Measurements from ENCODE around the gene UBR4.

UBR4 gene

GRCh38 chr1:19112891-19113696 lies 97.0 kb downstream of the UBR4 start:
- Histone ChIP-seq H3K4me3 (no peak overlapping the region), H3K27ac (no peak overlapping the region)

GRCh38 chr1:19110257-19110927 lies 99.7 kb downstream of the UBR4 start:
- Histone ChIP-seq H3K4me3 (no peak overlapping the region), H3K27ac (no peak overlapping the region)

- Histone ChIP-seq H3K27ac (no peak overlapping the region), H3K4me3 (no peak overlapping the region)
These were observed 100.5 kb downstream of the UBR4 start for GRCh38 chr1:19109545-19109944.

GRCh38 chr1:19101244-19101643 lies 108.8 kb downstream of the UBR4 start:
- no peak overlapping the region for H3K27ac ChIP-seq
- H3K4me3 ChIP-seq: no peak overlapping the region

GRCh38 chr1:19100028-19100427 lies 110.0 kb downstream of the UBR4 start:
- H3K4me3 ChIP-seq: no peak overlapping the region
- H3K27ac ChIP-seq: peak overlapping the region in 1 of 21 experiments; percentile 25

GRCh38 chr1:19096990-19097389 lies 113.1 kb downstream of the UBR4 start:
- Histone ChIP-seq H3K27ac (no peak overlapping the region), H3K4me3 (no peak overlapping the region)

- Histone ChIP-seq H3K4me3 (no peak overlapping the region), H3K27ac (no peak overlapping the region)
These were observed 113.8 kb downstream of the UBR4 start for GRCh38 chr1:19096036-19096833.

- no peak overlapping the region for H3K27ac ChIP-seq
These were observed 118.7 kb downstream of the UBR4 start for GRCh38 chr1:19091196-19091953.

GRCh38 chr1:19089524-19089923 lies 120.5 kb downstream of the UBR4 start:
- Histone ChIP-seq H3K4me3 (no peak overlapping the region), H3K27ac (no peak overlapping the region)

More at GRCh38 chr1:19091196-19091953, 118.7 kb downstream of the UBR4 start:
- no peak overlapping the region for H3K4me3 ChIP-seq

GRCh38 chr1:19088717-19089442 lies 121.2 kb downstream of the UBR4 start:
- H3K27ac ChIP-seq: no peak overlapping the region
- H3K4me3 ChIP-seq: no peak overlapping the region

- Histone ChIP-seq H3K4me3 (no peak overlapping the region), H3K27ac (peak overlapping the region in 3 of 21 experiments; percentile 0 to 25 (median 0))
These were observed 122.1 kb downstream of the UBR4 start for GRCh38 chr1:19087737-19088594.

- Histone ChIP-seq H3K27ac (peak overlapping the region in 4 of 21 experiments; percentile 0 to 50 (median 13)), H3K4me3 (no peak overlapping the region)
These were observed 122.9 kb downstream of the UBR4 start for GRCh38 chr1:19087017-19087736.

- Histone ChIP-seq H3K27ac (peak overlapping the region in 4 of 21 experiments; percentile 14 to 50 (median 26)), H3K4me3 (no peak overlapping the region)
These were observed 123.7 kb downstream of the UBR4 start for GRCh38 chr1:19086176-19086875.

GRCh38 chr1:19084206-19084738 lies 125.8 kb downstream of the UBR4 start:
- H3K27ac ChIP-seq: peak overlapping the region in 1 of 21 experiments; percentile 54
- H3K4me3 ChIP-seq: no peak overlapping the region

- no peak overlapping the region for H3K4me3 ChIP-seq
- peak overlapping the region in 8 of 21 experiments; percentile 1 to 78 (median 48) for H3K27ac ChIP-seq
These were observed 127.0 kb downstream of the UBR4 start for GRCh38 chr1:19083081-19083480.

- Histone ChIP-seq H3K27ac (peak overlapping the region in 20 of 21 experiments; percentile 26 to 86 (median 66)), H3K4me3 (peak overlapping the region in 3 of 7 experiments; percentile 2 to 10 (median 5))
These were observed 128.7 kb downstream of the UBR4 start for GRCh38 chr1:19081218-19081893.

Data from skin epidermis (tissue), 12 donors.